BE2C (cell line): ENCODE data around the gene RNF4.

ENCODE experiments used
- DNase-seq: peaks from one replicate; pipeline ENCODE4 v3.0.0-alpha.2; 2020
- H3K27me3 ChIP-seq: fragments of 250-450 bp; sonication (Bioruptor Pico); 2 replicates; pipeline ENCODE4 v1.5.1; 2020; ENCODE audit warnings: mild to moderate bottlenecking
- H3K36me3 ChIP-seq: fragments of 250-450 bp; sonication (Bioruptor Pico); 2 replicates; pipeline ENCODE4 v1.5.1; 2020; ENCODE audit warnings: mild to moderate bottlenecking
- H3K4me1 ChIP-seq: fragments of 250-450 bp; sonication (Bioruptor Pico); 2 replicates; pipeline ENCODE4 v1.5.1; 2020
- H3K4me3 ChIP-seq: 2 replicates; pipeline ENCODE4 v1.5.1; 2011; ENCODE audit warnings: low read depth, low read length
- H3K9me3 ChIP-seq: fragments of 250-450 bp; sonication (Bioruptor Pico); 2 replicates; pipeline ENCODE4 v1.5.1; 2020
- TF ChIP-seq, protein P1 (sequence below): IDR thresholded peaks from 2 replicates; pipeline ENCODE4 v1.5.1; 2012; ENCODE audit warnings: mild to moderate bottlenecking, low read depth, low read length

The RNF4 gene

DNA sequence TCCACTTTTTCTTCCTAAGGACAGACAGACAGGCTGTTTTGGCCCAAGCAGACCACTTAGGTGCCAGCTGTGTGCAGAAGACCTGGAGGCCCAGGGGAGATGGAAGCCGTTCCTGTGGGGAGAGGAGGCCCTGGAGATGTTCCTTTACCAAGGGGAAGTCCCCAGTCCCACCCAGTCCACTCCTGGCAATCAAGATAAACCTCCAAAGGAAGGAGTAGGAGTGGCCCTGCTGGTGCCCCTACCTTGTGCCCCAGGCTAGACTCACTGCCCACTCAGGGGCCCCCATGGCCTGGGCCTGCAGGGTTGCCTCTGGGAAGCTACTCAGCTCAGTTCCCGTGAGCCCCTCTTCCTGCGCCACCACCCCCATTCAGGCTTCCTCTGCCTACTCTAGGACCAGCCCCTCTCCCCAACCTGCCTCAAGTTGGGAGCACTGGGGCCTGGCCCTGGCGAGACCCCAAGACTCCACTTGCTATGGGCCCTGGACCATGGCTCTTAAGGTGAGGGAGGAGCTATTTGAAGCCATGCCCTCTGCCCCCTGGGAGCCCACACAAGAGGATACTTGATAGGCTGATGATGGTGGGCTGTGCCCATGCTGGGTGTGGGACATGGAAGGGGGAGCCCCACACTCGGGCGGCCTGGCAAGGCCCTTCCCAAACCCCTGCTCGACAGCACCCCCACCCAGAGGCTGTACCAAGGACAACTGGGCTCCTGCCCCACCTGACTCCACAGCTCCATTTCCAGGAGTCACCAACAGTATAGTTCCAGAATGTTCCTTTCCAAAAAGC, 24.8 kb upstream of the RNF4 start:
- TF ChIP-seq, protein P1, sequence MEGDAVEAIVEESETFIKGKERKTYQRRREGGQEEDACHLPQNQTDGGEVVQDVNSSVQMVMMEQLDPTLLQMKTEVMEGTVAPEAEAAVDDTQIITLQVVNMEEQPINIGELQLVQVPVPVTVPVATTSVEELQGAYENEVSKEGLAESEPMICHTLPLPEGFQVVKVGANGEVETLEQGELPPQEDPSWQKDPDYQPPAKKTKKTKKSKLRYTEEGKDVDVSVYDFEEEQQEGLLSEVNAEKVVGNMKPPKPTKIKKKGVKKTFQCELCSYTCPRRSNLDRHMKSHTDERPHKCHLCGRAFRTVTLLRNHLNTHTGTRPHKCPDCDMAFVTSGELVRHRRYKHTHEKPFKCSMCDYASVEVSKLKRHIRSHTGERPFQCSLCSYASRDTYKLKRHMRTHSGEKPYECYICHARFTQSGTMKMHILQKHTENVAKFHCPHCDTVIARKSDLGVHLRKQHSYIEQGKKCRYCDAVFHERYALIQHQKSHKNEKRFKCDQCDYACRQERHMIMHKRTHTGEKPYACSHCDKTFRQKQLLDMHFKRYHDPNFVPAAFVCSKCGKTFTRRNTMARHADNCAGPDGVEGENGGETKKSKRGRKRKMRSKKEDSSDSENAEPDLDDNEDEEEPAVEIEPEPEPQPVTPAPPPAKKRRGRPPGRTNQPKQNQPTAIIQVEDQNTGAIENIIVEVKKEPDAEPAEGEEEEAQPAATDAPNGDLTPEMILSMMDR: no peak
- Histone ChIP-seq H3K36me3 (no peaks in the 10 kb centered on the region), H3K9me3 (no peaks in the 10 kb centered on the region), H3K27me3 (no peaks in the 10 kb centered on the region), H3K4me1 (no peaks in the 10 kb centered on the region), H3K4me3 (no peak overlapping the region)
- no peak for DNase-seq

DNA sequence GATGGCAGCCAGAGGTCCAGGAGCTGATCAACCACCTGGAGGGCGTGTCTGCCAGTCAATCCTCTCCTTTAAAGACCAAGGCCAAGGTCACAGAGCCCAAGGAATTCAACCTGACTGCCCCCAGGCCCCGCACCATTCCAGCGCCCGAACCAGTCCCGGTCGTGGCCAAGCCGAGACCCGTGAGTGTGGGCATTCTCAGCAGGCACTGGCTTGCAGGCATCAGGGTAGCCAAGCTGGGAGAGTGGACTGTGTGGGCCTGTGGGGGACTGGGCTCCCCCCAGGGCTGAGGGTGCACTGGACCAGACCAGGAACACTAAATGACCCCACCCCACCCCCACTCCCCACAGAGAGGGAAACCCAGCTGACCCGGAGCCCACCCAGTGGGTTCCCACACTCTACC, 23.8 kb upstream of the RNF4 start:
- TF ChIP-seq, protein P1: no peak
- H3K36me3 ChIP-seq: no peaks in the 10 kb centered on the region
- no peaks in the 10 kb centered on the region for H3K9me3 ChIP-seq
- no peak for DNase-seq
- H3K27me3 ChIP-seq: no peaks in the 10 kb centered on the region
- no peaks in the 10 kb centered on the region for H3K4me1 ChIP-seq
- H3K4me3 ChIP-seq: no peak overlapping the region

DNA sequence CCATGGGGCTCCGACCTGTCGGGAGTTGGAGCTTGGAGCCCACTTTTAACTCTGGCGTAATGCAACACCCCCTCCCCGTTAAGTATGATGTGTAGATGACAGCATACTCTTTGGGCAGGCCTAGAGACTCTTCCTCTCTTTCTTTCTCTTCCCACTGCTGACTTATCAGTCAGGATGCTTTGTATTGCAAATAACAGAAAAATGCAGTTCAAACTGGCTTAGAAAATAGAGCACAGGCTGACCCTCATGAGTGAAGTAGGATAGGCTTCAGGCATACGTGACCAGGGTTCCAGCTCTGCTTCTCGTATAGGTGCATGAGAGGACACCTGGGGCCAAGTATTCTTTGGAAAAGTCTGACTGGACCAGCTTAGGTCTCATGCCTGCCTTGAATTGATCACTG, 23.3 kb upstream of the RNF4 start:
- H3K27me3 ChIP-seq: no peaks in the 10 kb centered on the region
- no peaks in the 10 kb centered on the region for H3K4me1 ChIP-seq
- H3K9me3 ChIP-seq: no peaks in the 10 kb centered on the region
- DNase-seq: no peak
- no peaks in the 10 kb centered on the region for H3K36me3 ChIP-seq
- TF ChIP-seq, protein P1: no peak
- no peak overlapping the region for H3K4me3 ChIP-seq

DNA sequence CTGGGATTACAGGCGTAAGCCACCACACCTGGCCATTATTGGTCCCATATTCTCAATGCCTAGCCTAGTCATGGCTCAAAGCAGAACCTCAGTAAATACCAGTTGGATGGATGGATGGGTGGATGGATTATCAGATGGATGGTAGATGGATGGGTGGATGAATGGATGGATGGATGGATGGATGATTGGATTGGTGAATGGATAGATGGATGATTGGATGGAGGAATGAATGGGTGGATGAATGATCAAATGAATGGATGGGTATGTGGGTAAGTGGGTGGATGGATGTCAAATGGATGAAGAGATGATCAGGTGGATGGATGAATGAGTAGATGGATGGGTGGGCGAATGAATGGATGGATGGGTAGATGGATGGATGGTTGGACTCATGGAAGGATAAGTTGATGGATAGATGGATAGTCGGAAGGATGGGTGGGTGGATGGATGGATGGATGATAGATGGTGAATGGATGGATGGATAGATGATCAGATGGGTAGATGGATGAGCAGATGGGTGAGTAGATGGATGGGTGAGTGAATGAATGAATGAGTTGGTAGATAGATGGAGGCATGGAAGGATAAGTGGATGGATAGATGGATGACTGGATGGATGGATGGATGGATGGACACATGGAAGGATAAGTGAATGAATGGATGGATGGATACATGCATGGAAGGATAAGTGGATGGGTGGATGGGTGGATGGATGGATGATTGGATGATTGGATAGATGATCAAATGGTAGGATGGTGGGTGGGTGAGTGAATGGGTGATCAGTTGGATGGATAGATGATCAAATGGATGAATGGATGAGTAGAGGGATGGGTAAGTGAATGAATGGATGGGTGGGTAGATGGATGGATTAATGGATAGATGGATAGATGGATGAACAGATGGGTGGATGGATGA, 22.0 kb upstream of the RNF4 start:
- no peaks in the 10 kb centered on the region for H3K36me3 ChIP-seq
- no peak for DNase-seq
- no peak overlapping the region for H3K4me3 ChIP-seq
- no peaks in the 10 kb centered on the region for H3K4me1 ChIP-seq
- TF ChIP-seq, protein P1: no peak
- H3K9me3 ChIP-seq: no peaks in the 10 kb centered on the region
- no peaks in the 10 kb centered on the region for H3K27me3 ChIP-seq

DNA sequence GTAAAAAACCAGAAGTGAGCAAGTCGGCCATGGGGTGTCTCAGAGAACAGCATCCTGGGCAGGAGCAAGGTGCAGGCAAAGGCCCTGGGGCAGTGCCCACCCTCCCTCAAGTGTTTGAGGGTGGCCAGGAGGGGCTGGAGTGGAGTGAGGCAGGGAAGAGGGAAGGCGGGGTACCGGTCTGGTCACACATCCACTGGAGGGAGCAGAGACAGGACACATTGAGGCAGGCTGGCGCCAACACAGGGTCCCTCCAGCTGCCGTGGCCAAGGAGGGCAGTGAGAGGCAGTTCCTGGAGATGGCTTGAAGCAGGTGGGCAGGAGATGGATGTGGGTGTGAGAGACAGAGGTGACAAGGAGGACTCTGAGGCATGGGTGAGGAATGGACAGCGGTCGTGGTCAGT, 20.3 kb upstream of the RNF4 start:
- H3K4me1 ChIP-seq: no peaks in the 10 kb centered on the region
- H3K36me3 ChIP-seq: no peaks in the 10 kb centered on the region
- H3K4me3 ChIP-seq: no peak overlapping the region
- TF ChIP-seq, protein P1: no peak
- DNase-seq: no peak
- no peaks in the 10 kb centered on the region for H3K9me3 ChIP-seq
- H3K27me3 ChIP-seq: no peaks in the 10 kb centered on the region

DNA sequence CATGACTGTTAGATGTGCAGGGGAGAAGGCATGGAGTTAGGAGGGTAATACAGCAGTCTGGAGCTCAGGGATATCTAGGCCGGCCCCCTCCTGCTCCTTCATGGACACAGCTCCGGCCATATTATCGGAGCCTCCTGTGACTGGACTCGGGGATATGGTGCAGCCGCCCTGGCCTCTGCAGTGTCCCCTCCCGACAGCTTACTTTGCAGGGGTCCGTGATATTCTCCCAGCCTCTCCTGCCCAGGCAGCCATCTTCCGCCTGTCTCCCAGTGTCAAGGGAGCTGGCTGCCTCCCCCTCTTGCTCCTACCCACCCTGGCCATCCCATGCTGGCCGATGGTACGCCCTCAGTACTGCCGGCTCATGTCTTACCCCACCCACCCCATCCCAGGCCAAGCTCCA, 19.9 kb upstream of the RNF4 start:
- no peak for DNase-seq
- H3K4me3 ChIP-seq: no peak overlapping the region
- TF ChIP-seq, protein P1: no peak
- H3K27me3 ChIP-seq: no peaks in the 10 kb centered on the region
- H3K36me3 ChIP-seq: no peaks in the 10 kb centered on the region
- H3K4me1 ChIP-seq: no peaks in the 10 kb centered on the region
- no peaks in the 10 kb centered on the region for H3K9me3 ChIP-seq
